ENCODE results near the gene OR3A2.
"Not testable (repeated sequence)": the region's sequence is repeated elsewhere in the genome, so short reads cannot be mapped to it uniquely, and the experiment has no call there.

Gene OR3A2

DNA sequence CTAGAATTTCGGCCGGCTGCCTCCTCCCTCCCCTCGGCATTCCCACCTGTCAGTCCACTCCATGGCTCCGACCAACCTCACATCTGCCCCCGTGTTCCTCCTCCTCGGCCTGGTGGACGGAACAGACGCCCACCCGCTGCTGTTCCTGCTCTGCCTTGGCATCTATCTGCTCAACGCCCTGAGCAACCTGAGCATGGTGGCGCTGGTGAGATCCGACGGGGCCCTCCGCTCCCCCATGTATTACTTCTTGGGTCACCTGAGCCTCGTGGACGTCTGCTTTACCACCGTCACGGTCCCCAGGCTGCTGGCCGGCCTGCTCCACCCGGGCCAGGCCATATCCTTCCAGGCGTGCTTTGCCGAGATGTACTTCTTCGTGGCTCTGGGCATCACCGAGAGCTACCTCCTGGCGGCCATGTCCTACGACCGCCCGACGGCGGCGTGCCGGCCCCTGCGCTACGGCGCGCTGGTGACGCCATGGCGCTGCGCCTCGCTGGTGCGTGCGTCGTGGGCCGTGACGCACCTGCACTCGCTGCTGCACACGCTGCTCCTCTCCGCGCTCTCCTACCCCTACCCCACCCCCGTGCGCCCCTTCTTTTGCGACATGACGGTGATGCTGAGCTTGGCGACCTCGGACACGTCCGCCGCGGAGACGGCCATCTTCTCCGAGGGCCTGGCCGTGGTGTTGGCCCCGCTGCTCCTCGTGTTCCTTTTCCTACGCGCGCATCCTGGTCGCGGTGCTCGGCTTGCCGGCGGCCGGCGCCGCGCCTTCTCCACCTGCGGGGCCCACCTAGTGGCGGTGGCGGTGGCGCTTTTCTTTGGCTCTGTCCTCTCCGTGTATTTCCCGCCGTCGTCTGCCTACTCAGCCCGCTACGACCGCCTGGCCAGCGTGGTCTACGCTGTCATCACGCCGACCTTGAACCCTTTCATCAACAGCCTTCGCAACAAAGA, at the start of gene OR3A2:
Gene OR3A2 (minus strand): TSS at position 440 of the 948 bp plus-strand sequence.
- peak in 2 of 3 experiments; percentile 7 to 15 for DNase-seq (ENCODE audit: low read depth in 3 of 3)

DNA sequence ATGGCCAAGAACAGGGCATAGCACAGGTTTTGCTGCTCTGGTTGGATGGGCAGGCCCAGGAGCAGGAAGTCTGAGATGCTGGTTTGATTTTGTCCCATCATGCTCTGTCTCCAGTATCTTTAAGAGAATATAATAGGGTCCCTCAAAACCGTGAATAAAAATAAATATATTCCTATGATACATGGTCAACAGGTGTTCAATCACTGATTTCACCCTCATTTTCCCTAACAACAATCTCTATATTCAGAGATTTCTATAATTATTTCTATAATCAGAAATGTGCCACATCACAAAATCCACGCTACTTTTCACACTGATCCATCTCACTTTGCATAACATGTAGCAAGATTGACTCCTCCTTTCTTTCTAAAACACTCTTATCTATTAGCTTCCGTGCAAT, 47.6 kb upstream of the OR3A2 start, which contains the start of gene OR1E2:
Gene OR1E2 (minus strand): TSS at position 101 of the 400 bp plus-strand sequence. CDS start 0 bp downstream, at position 101.
- no peak for DNase-seq (ENCODE audit: low read depth in 3 of 3)

DNA sequence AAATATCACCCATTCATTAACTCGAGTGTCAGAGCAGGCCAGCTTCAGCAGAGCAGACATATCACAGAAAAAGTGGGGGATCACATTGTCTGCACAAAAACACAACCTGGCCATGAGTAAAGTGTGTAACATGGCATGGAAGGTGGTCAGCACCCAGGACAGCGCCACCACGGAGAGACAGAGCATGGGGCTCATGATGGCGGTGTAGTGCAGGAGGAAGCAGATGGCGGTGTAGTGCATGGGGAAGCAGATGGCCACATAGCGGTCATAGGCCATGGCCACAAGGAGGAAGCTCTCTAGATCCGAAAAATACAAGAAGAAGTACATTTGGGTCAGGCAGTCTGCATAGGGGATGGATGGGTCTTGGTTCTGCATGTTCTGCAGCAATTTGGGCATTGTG, 47.1 kb upstream of the OR3A2 start:
- DNase-seq (ENCODE audit: low read depth in 3 of 3), result peak in 1 of 3 experiments; percentile 9

DNA sequence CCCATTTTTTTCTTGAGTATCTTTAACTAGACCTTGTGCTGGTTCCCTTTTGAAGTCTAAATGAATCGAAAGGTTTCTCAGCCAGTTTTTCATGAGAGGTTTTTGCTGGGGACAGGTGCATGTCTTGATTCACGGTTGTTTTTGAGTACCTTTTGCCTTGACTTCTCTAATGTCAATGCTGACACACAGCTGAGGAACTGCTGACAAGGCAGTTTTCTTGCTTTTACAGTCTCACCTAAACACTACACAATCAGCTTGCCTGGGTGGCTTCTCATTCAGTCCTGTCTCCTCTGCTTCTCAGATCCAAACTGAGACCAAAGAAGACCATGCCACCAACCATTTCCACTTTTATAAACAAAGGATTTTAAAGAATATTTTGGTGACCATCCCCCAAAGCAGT, 32.1 kb upstream of the OR3A2 start:
- DNase-seq (ENCODE audit: low read depth in 3 of 3), result no peak

DNA sequence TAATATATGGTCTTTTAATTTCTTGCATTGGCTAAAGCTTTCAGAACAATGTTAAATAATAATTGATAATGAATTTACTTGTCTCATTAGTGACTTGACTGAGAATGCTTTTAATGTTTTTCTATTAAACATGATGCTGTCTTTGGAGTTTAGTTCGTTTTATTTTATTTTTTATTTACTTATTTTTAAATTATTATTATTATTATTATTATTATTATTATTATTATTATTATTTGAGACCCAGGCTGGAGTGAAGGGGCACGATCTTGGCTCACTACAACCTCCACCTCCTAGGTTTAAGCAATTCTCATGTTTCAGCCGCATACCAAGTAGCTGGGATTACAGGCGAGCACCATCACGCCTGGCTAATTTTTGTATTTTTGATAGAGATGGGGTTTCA, 29.5 kb upstream of the OR3A2 start:
- no peak for DNase-seq (ENCODE audit: low read depth in 3 of 3)

DNA sequence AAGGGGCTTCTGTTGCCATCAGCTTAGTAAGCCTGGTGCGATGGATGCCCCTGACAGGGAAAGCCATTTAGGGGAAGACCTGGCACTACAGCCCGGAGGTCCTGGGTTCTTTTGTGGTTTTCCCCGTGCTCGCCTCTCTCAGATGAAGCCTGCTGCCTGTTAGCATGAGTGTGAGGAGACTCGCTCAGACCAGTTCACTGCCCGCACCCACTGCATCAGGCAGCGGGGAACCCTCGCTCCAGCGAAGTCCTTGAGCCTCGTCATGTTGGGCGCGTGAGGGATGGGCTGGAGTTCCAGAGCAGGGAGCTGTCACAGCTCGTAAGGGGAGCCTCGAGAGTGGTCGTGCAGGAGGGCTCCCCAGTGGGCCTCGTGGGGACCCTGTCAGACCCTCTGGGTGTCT, 26.1 kb upstream of the OR3A2 start:
- DNase-seq (ENCODE audit: low read depth in 3 of 3), result not testable (repeated sequence)

DNA sequence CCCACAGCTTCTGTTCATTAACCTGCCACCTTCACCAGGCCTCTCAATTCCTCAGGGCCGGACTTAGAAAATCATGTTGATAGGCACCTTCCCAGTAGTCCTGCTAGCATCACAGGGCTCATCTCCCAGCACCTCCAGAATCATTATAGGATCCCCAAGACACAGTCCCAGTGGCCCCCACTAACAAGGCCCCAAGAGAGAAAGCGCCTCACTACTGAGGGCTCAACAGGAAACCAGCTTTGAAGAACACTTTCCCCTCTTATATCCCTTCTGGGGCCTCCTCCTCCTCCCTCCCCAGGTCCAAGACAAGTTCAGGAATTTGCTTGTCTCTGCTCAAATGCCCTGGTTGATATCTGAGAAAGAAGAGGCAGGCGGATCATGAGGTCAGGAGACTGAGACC, 25.0 kb upstream of the OR3A2 start, which contains the start of gene OR3A3:
Gene OR3A3 (plus strand): TSS at position 301 of the 400 bp plus-strand sequence.
- DNase-seq (ENCODE audit: low read depth in 3 of 3), result no peak

DNA sequence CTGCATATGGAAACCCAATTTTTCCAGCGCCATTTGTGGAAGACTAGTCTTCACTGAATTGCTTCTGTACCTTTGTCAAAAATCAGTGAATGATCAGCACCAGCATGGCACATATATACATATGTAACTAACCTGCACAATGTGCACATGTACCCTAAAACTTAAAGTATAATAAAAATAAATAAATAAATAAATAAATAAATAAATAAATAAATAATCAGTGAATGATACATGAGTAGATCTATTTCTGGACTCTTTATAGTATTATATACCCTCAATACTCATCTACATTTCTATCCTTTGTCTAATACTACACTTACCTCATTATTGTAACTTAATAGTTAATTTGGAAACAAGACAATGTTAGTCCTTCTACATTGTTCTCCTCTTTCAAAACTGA, 17.7 kb upstream of the OR3A2 start:
- not testable (repeated sequence) for DNase-seq (ENCODE audit: low read depth in 3 of 3)

DNA sequence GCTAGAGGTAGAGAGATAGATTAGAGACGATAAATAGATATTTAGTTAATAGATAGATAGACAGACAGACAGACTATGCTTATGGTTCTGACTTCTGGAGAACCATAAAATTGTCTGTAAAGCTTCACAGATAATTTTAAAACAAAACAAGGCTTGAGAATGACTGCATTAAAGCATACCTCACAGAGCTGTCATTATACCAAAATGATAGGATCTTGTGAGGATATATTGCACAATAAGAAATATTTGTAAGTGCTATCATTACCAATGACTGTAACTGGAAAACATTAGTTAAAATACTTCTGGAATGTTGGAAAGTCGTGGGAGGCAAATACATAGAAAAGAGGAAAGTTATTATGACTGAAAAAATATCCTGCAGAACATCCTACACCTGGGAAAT, 15.7 kb upstream of the OR3A2 start:
- no peak for DNase-seq (ENCODE audit: low read depth in 3 of 3)

DNA sequence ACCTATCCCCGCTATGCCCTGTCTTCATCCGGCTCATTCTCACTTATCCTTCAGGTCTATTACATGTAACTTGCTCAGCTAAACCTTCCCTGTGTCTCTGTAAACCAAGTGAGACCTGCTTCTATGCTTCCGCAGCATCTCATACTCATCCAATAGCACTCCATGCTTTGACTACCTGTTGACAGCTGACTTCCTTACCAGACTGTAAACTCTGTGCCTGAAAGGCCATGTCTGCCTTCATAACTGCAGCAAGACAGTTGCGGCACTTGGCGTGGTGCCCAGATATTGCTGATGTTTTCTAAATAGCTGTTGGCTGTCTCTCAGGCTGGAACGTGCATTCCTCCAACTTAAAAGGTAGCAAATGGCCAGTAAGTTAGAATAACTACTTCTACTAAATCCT, 13.9 kb upstream of the OR3A2 start:
- DNase-seq (ENCODE audit: low read depth in 3 of 3), result no peak

DNA sequence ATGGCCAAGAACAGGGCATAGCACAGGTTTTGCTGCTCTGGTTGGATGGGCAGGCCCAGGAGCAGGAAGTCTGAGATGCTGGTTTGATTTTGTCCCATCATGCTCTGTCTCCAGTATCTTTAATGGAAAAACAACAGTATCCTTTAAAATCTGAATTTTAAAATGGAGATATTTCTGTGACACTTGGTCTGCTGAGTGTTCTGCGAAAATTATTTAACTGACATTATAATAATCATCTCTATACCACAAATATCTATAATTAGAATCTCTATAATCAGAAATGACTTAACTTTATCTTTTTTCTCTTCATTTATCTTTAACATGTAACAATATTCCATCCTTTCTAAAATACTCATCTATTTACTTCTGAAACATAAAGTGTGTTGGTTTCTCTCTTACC, 12.2 kb upstream of the OR3A2 start, which contains the start of gene OR1E1:
Gene OR1E1 (minus strand): TSS at position 101 of the 400 bp plus-strand sequence. CDS start 0 bp downstream, at position 101.
- DNase-seq (ENCODE audit: low read depth in 3 of 3), result no peak

DNA sequence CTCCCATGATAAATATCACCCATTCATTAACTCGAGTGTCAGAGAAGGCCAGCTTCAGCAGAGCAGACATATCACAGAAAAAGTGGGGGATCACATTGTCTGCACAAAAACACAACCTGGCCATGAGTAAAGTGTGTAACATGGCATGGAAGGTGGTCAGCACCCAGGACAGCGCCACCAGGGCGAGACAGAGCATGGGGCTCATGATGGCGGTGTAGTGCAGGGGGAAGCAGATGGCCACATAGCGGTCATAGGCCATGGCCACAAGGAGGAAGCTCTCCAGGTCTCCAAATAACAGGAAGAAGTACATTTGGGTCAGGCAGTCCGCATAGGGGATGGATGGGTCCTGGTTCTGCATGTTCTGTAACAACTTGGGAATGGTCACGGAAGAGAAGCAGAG, 11.7 kb upstream of the OR3A2 start:
- DNase-seq (ENCODE audit: low read depth in 3 of 3), result not testable (repeated sequence)

DNA sequence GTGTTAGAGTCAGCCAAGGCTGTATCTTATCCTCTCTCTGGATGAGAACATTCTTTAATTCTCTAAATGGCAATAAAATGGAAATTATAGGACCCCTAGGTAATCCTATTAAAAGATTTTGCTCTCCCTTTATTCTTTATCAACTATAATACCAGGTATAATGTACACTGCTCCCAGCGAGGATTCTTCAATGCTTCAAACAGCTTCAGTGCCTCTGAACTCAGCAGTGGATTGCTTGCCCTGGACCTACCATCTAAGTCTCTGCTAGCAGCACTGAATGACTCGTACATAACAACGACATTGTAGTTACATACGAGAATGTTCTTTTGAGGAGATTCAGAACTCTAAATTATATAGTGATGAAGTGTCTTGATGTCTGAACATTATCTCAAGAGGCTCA, 3.7 kb upstream of the OR3A2 start:
- DNase-seq (ENCODE audit: low read depth in 3 of 3), result no peak

DNA sequence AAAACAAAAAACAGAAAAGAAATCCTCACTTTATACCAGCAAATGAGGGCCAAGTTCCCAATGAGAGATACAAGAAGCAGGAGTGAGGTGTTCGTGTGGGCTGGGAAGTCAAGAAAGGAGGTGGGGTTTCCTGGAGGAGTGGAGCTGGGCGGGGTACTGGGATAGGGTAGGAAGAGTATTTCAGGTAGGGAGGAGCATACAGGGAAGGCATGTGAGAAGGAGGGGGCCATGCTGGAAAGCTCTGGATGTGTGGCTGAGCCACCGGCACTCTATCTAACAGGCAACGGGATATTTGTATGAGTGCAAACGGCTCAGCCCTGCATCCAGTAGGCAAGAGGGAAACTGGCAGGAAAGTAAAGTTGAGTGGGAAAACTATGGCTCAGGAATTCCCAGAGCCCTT, 4.2 kb downstream of the OR3A2 start:
- no peak for DNase-seq (ENCODE audit: low read depth in 3 of 3)

DNA sequence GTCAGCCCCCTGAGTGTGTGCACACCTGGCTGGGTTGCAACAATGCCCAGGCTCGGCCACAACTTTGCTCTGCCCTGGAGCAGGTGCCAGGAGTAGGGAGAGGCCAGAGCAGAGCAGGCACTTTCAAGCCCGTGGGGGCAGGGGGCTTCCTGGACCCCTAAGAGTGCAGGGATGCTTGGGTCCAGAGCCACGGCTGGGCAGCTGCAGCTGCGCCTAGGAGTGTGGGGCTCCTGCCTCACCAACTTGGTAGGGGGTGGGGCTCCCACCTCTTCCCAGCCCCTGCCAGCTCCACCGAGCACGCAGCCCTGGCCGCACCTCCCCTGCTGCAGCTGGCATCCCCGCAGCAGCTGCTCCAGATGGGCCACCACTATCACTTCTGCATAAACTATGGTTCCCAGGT, 7.8 kb downstream of the OR3A2 start:
- no peak for DNase-seq (ENCODE audit: low read depth in 3 of 3)

DNA sequence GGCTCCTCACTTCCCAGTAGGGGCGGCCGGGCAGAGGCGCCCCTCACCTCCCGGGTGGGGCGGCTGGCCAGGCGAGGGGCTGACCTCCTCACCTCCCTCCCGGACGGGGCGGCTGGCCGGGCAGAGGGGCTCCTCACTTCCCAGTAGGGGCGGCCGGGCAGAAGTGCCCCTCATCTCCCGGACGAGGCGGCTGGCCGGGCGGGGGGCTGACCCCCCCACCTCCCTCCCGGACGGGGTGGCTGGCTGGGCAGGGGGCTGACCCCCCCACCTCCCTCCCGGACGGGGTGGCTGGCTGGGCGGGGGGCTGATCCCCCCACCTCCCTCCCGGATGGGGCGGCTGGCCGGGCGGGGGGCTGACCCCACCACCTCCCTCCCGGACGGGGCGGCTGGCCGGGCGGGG, 14.9 kb downstream of the OR3A2 start:
- not testable (repeated sequence) for DNase-seq (ENCODE audit: low read depth in 3 of 3)

DNA sequence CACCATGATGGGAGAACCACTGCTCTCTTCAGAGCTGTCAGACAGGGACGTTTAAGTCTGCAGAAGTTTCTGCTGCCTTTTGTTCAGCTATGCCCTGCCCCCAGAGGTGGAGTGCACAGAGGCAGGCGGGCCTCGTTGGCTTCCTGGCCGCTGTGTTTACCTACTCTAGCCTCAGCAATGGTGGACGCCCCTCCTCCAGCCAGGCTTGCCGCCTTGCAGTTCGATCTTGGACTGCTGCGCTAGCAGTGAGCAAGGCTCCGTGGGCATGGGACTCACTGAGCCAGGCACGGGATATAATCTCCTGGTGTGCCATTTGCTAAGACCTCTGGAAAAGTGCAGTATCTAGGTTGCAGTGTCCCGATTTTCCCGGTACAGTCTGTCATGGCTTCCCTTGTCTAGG, 43.3 kb downstream of the OR3A2 start:
- not testable (repeated sequence) for DNase-seq (ENCODE audit: low read depth in 3 of 3)

DNA sequence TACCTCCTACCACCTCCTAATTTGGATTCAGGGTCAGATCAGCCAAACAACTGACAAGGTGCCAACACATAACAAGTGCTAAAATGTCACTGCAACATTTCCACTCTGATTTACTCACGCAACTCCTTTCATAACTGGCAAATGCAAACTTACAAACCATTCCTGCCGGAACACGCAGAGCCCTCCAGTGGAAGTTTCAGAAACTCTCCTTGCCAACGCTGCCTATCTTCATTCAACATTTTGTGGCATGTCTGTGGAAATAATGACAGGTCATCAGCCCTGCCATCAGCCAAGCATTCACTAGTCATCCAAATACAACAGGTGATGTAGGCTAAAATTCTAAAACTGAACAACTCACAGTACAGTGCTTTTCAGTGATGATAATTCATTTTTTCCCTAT, 50.2 kb downstream of the OR3A2 start:
- DNase-seq (ENCODE audit: low read depth in 3 of 3), result no peak

DNA sequence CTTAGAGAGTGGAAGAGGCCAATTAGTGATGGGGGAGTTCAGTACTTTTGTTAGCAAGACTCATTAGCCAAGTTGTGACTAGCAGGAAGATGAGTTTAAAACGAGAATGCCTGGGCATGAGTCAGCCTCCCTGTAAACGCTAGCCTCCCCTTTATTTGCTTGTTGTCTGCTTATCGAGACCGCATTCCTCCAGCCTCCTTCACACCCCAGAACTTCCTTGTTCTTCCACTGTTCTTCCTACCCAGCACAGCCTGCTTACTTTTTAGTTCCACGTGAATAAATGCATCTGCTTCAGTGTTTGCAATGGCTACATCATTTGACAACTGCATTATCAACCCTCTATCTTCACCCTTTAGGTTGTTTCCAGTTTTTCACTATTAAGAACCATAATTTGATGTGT, 67.8 kb downstream of the OR3A2 start:
- no peak for DNase-seq (ENCODE audit: low read depth in 3 of 3)

DNA sequence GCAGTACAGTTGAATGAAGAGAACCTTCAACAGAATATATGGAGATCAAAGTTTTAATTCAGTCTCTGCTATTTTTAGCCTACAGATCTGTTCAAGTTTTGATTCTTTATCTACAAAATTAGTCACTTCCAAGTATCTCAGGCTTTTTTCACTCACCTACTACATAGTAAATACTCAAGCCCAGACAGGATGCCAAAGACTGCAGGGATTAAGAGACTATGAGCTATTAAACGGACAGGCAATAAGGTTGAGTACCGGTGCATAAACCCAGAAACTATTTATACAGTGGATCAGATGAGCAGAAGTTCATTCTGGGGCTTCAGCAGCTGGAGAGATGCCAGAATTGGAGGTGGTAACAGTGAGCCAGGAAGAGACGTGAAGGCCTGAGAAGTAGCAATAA, 69.3 kb downstream of the OR3A2 start:
- no peak for DNase-seq (ENCODE audit: low read depth in 3 of 3)

DNA sequence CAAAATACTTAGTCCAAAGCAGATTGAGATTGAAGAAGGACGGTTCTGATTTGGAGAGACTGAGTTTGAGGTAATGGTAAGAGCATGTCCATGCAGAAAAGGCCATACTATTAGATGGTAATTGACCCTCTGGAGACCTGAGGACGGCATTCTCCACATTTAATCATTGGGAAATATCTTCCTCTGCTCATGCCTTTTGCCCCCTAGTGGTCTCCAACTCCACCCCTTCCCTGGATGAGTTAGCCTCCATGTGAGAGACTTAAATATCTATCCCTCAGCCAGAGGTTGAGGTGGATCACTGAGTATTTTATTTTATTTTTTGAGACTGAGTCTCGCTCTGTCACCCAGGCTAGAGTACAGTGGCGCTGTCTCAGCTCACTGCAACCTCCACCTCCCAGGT, 77.5 kb downstream of the OR3A2 start:
- DNase-seq (ENCODE audit: low read depth in 3 of 3), result no peak

DNA sequence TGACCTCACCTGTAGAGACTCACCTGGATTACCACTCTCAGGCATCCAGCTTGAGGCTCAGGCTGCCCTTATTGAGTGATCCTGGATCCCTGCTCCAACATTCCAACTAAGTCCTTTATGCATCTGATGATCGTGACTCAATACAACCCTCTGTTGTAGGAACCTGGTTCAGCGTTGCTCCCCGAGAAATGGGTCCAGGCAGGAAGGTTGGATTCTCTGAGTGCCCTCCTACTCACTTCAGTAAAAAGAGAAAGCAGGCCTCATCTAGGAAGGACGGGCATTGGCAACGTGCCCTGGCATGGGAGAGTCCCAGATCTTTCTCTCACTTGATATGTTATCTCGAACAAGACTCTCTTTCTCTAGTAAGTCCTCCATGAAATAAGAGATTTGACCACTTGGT, 87.8 kb downstream of the OR3A2 start, which contains the start of gene OR3A1:
Gene OR3A1 (minus strand): TSS at position 101 of the 400 bp plus-strand sequence. CDS start 5,778 bp downstream, outside the sequence.
- DNase-seq (ENCODE audit: low read depth in 3 of 3), result no peak

DNA sequence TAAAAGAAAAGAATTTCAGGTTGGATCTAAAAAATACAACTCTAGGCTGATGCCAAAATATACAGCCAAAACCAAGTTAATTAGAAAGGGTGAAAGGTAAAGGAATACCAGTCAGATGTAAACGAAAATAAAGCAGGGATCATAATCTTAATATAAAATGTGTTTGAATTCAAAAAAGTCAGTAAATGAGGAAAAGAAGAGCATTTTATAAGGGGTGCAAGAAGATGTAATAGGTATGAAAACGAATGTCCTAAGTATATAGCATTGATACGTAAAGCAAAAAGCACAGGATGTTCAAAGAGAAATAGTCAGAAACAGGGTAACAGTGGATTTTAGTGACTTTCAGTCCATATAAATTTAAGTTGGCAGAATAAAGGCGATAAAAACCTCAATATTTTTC, 90.5 kb downstream of the OR3A2 start:
- DNase-seq (ENCODE audit: low read depth in 3 of 3), result no peak
